Measurements from ENCODE around the gene EFTUD2.
"Not testable (repeated sequence)": the region's sequence is repeated elsewhere in the genome, so short reads cannot be mapped to it uniquely, and the experiment has no call there.

EFTUD2 gene

GRCh38 chr17:44828919-44829522, 70.2 kb downstream of the EFTUD2 start:
- TF ChIP-seq CTCF (IDR thresholded peaks at IDR 0.05; ENCODE audit: extremely low read depth, insufficient read depth, missing control alignments) = no peak
- in situ Hi-C loops (cut with MboI; ENCODE audit: low pct_unique_long_range_greater_than_20kb, low sequenced_read_pairs, unreplicated experiment) = no loop called here
- DNase-seq (ENCODE audit: low spot score) = no peak

GRCh38 chr17:44827863-44828262, 71.4 kb downstream of the EFTUD2 start:
- in situ Hi-C loops (cut with MboI; ENCODE audit: low pct_unique_long_range_greater_than_20kb, low sequenced_read_pairs, unreplicated experiment) = no loop called here
- no peak for DNase-seq (ENCODE audit: low spot score)
- TF ChIP-seq CTCF (IDR thresholded peaks at IDR 0.05; ENCODE audit: extremely low read depth, insufficient read depth, missing control alignments) = no peak

GRCh38 chr17:44826123-44826790, 73.0 kb downstream of the EFTUD2 start:
- DNase-seq (ENCODE audit: low spot score) = no peak
- in situ Hi-C loops (cut with MboI; ENCODE audit: low pct_unique_long_range_greater_than_20kb, low sequenced_read_pairs, unreplicated experiment) = no loop called here
- TF ChIP-seq CTCF (IDR thresholded peaks at IDR 0.05; ENCODE audit: extremely low read depth, insufficient read depth, missing control alignments) = no peak

GRCh38 chr17:44825236-44825635, 74.0 kb downstream of the EFTUD2 start:
- DNase-seq (ENCODE audit: low spot score); in situ Hi-C loops (cut with MboI; ENCODE audit: low pct_unique_long_range_greater_than_20kb, low sequenced_read_pairs, unreplicated experiment): not testable (repeated sequence)

GRCh38 chr17:44820631-44821212, 78.5 kb downstream of the EFTUD2 start:
- no peak for TF ChIP-seq CTCF (IDR thresholded peaks at IDR 0.05; ENCODE audit: extremely low read depth, insufficient read depth, missing control alignments)
- in situ Hi-C loops (cut with MboI; ENCODE audit: low pct_unique_long_range_greater_than_20kb, low sequenced_read_pairs, unreplicated experiment) = no loop called here
- no peak for DNase-seq (ENCODE audit: low spot score)

GRCh38 chr17:44818508-44818907, 80.7 kb downstream of the EFTUD2 start:
- DNase-seq (ENCODE audit: low spot score); in situ Hi-C loops (cut with MboI; ENCODE audit: low pct_unique_long_range_greater_than_20kb, low sequenced_read_pairs, unreplicated experiment): not testable (repeated sequence)

- no peak for DNase-seq (ENCODE audit: low spot score)
- in situ Hi-C loops (cut with MboI; ENCODE audit: low pct_unique_long_range_greater_than_20kb, low sequenced_read_pairs, unreplicated experiment) = no loop called here
- no peak for TF ChIP-seq CTCF (IDR thresholded peaks at IDR 0.05; ENCODE audit: extremely low read depth, insufficient read depth, missing control alignments)
Observed at GRCh38 chr17:44812263-44812662, 87.0 kb downstream of the EFTUD2 start.

GRCh38 chr17:44808656-44809388, 90.4 kb downstream of the EFTUD2 start:
- DNase-seq (ENCODE audit: low spot score); in situ Hi-C loops (cut with MboI; ENCODE audit: low pct_unique_long_range_greater_than_20kb, low sequenced_read_pairs, unreplicated experiment): not testable (repeated sequence)
